Bronchial epithelial cell (primary cell): ENCODE measurements around the gene GMPR2. TPM values are rescaled to one million over a fixed set of nuclear protein-coding genes. Genes with fewer than 3 reads are reported as not detected.

ENCODE experiments used
- DNase-seq: peaks from one replicate; pipeline ENCODE4 v3.0.0-alpha.2; 2010; ENCODE audit warnings: low read depth
- FAIRE-seq: peaks from 2 replicates; lab custom pipeline; 2011; peaks lifted over from hg19 to GRCh38; lab: Jason Lieb, UNC
- H3K27me3 ChIP-seq: 2 replicates; pipeline ENCODE4 v1.5.1; 2011; ENCODE audit warnings: low read length; ENCODE audit not compliant: control insufficient read depth, insufficient read depth
- H3K36me3 ChIP-seq: 2 replicates; pipeline ENCODE4 v1.5.1; 2011; ENCODE audit warnings: low read length; ENCODE audit not compliant: control insufficient read depth, insufficient read depth
- H3K4me3 ChIP-seq: 2 replicates; pipeline ENCODE4 v1.5.1; 2011; ENCODE audit warnings: mild to moderate bottlenecking, low read depth, low read length, control low read depth
- total RNA-seq: library from RNA; depleted of rRNA; stranded (reverse); fragments of >200 nt; gene quantifications from 2 replicates; pipeline ENCODE4 v1.2.1, GENCODE V29; 2014
- TF ChIP-seq, protein P1 (sequence below): IDR thresholded peaks from 2 replicates; pipeline ENCODE4 v1.5.1; 2011; ENCODE audit warnings: mild to moderate bottlenecking, moderate library complexity, low read length, control low read depth, inconsistent platforms; ENCODE audit not compliant: insufficient read depth, severe bottlenecking

GMPR2 gene
- total RNA-seq, 1 donor from 2014 or later = 98.7 TPM

DNA sequence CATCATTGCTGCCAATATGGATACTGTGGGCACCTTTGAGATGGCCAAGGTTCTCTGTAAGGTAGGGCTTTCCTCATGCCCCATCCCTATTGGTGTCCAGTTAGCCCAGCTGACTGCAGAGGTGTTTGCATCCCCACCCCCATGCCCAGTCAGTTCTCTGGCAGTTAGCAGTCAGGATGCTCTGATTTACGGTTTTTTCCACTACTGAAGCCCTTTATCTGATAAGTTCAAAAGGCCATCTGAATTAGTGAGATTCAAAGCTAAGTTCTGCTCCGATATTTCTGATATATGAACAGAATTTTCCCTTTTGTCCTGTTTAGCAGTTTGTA, 773 bp downstream of the GMPR2 start:
- Histone ChIP-seq H3K4me3 (peak overlapping the region; percentile 63), H3K27me3 (no peaks in the 10 kb centered on the region), H3K36me3 (peaks cover 16% of the 10 kb centered on the region)
- FAIRE-seq = no peak
- TF ChIP-seq, protein P1, sequence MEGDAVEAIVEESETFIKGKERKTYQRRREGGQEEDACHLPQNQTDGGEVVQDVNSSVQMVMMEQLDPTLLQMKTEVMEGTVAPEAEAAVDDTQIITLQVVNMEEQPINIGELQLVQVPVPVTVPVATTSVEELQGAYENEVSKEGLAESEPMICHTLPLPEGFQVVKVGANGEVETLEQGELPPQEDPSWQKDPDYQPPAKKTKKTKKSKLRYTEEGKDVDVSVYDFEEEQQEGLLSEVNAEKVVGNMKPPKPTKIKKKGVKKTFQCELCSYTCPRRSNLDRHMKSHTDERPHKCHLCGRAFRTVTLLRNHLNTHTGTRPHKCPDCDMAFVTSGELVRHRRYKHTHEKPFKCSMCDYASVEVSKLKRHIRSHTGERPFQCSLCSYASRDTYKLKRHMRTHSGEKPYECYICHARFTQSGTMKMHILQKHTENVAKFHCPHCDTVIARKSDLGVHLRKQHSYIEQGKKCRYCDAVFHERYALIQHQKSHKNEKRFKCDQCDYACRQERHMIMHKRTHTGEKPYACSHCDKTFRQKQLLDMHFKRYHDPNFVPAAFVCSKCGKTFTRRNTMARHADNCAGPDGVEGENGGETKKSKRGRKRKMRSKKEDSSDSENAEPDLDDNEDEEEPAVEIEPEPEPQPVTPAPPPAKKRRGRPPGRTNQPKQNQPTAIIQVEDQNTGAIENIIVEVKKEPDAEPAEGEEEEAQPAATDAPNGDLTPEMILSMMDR = no peak
- DNase-seq = peak; percentile 21

- Histone ChIP-seq H3K4me3 (no peak overlapping the region), H3K27me3 (no peaks in the 10 kb centered on the region), H3K36me3 (peaks cover 16% of the 10 kb centered on the region)
- DNase-seq = no peak
- FAIRE-seq = no peak
- TF ChIP-seq, protein P1 = no peak
Measured at GRCh38 chr14:24234095-24235005, 1.6 kb downstream of the GMPR2 start.

DNA sequence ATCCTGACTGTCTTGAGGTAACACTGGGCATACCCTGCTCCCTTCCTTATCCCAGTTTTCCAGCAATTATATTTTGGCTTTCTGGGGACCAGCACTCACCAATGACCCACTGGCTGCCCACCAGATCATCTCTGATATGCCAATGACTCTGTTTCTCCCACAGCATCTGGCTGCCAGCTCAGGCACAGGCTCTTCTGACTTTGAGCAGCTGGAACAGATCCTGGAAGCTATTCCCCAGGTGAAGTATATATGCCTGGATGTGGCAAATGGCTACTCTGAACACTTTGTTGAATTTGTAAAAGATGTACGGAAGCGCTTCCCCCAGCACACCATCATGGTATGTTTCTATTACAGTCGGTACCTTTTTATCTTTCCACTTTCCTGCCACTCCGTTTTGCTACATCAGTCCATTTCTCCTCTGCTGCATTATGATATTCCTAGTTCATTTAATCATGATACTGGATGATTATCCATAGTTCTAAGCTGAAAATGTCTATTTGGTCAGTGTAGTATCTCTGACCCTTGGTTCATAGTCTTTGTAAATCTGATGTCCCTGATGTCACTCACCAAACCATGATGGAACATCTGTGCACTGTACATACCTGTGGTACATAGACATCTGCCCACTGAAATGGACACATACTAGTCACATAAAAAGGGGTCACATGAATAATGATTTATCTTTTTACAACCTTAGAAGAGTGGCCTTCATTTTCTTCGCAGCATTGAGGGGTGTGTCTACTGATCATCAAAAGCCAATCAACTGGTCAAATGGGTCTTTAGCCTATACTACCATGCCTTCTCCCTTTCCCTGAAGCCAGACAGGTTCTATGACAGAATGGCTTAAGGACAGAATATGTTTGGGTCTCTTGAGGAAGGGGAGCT, 3.3 kb downstream of the GMPR2 start:
- Histone ChIP-seq H3K27me3 (no peaks in the 10 kb centered on the region), H3K4me3 (no peak overlapping the region), H3K36me3 (peaks cover 25% of the 10 kb centered on the region)
- no peak for DNase-seq
- no peak for FAIRE-seq
- TF ChIP-seq, protein P1 = no peak

DNA sequence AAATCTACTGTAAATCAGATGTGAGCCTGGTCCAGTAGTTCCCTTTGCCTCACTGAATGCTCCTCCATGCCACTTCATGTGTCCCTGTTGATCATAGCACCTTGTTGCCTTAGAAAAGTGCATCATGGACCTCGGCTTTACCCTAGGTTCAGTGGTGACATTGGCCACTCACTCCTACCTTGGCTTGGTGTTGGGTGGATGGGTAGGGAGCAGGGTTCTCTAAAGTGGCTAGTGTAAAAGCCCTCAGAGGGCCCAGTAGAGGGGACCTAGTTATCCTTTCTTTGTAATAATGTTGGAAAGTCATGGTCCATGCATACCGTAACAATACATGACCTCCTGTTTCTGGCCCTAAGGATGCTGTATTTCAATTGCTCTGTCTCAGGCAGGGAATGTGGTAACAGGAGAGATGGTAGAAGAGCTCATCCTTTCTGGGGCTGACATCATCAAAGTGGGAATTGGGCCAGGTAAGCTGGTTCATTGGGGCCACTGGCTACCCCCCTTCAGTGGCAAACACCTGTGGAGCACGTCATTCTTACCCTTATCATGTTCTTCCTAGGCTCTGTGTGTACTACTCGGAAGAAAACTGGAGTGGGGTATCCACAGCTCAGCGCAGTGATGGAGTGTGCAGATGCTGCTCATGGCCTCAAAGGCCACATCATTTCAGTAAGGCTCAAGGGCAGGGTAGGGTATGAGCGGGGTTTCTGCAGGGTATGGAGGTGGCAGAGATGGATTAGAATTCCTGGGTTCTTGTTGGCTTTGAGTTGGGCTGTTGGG, 4.1 kb downstream of the GMPR2 start:
- Histone ChIP-seq H3K4me3 (no peak overlapping the region), H3K27me3 (no peaks in the 10 kb centered on the region), H3K36me3 (peaks cover 26% of the 10 kb centered on the region)
- FAIRE-seq (no peak), DNase-seq (no peak)
- TF ChIP-seq, protein P1 = no peak

DNA sequence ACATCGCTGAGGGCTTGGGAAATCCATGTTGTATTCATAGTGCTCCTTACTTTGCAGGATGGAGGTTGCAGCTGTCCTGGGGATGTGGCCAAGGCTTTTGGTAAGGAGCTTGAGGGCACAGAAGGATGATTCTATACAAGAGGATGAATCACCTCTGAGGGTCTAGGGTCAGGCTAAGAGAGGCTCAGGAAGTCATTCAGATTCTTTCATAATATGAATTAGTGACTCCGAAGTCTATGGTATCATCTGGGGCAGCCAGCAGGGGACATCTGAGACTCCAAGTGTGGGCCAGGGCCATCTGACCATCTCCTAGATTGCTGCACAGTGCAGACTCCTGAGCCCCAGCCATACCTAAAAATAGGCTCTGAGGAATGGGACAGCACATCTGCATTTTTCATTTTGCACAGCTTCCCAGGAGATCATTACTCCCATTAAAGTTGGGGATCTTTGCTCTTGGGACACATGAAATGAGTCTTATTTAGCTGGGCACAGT, 4.8 kb downstream of the GMPR2 start:
- TF ChIP-seq, protein P1 = no peak
- DNase-seq (no peak), FAIRE-seq (no peak)
- Histone ChIP-seq H3K27me3 (no peaks in the 10 kb centered on the region), H3K4me3 (no peak overlapping the region), H3K36me3 (peaks cover 26% of the 10 kb centered on the region)
